HCT116 (cell line): Measurements from ENCODE around the gene CAPS. TPM values are rescaled to one million over a fixed set of nuclear protein-coding genes. Genes with fewer than 3 reads are reported as not detected.

Experiments
- ATAC-seq: fragments of 200-7000 bp; cut with Tn5 transposase; 2 replicates; pipeline ENCODE4 v1.9.1; 2020; ENCODE audit warnings: mild to moderate bottlenecking, moderate library complexity
- BruUV-seq: library from RNA; stranded (reverse); fragments of 400-500 nt; replicated peaks from 2 replicates; lab custom pipeline; 2021; lab: Mats Ljungman, UMichigan
- CTCF ChIA-PET: fragments of 300-600 bp; sonication (Branson Sonifier 250); formaldehyde crosslinking; loops from one replicate; lab custom pipeline; 2021; ENCODE audit warnings: antibody characterized with exemption; lab: Charles Lee
- POLR2A ChIA-PET: fragments of 300-600, 350-600 bp; sonication (Branson Sonifier 250); formaldehyde crosslinking; loops from one replicate; lab custom pipeline; 2021; ENCODE audit warnings: antibody characterized with exemption; lab: Charles Lee
- RAD21 ChIA-PET, 2 experiments: fragments of 300-600 bp; sonication (Branson Sonifier 250); formaldehyde crosslinking; loops; one replicate each; lab custom pipeline; 2023; ENCODE audit warnings: low total read pairs in 2 of 2; ENCODE audit not compliant: uncharacterized antibody in 2 of 2, unreplicated experiment in 2 of 2, low non-redundant PET in 1 of 2; lab: Charles Lee
- DNase-seq: peaks from one replicate; pipeline ENCODE4 v3.0.0-alpha.2; 2010; ENCODE audit warnings: low read depth, low spot score
- H2AFZ ChIP-seq: fragments of 200-600 bp; shearing (Covaris generic), sonication (generic); 2 replicates; pipeline ENCODE4 v1.6.1; 2017; ENCODE audit warnings: low read depth, mixed run types, mixed read lengths, antibody characterized with exemption, low read length; ENCODE audit not compliant: poor library complexity, severe bottlenecking
- H3K27ac ChIP-seq: 2 replicates; pipeline ENCODE4 v1.5.1; 2012; ENCODE audit warnings: low read depth, low read length
- H3K27me3 ChIP-seq: fragments of 200-600 bp; sonication (generic); 2 replicates; pipeline ENCODE4 v1.6.1; 2016; ENCODE audit warnings: mixed run types, low read length, mixed read lengths; ENCODE audit not compliant: insufficient read depth
- H3K36me3 ChIP-seq, 2 experiments: fragments of 200-500 bp in 1 of 2; fragments of 200-600 bp in 1 of 2; sonication (Bioruptor generic) in 1 of 2; sonication (generic) in 1 of 2; 2 replicates each; pipeline versions ENCODE4 v1.5.1 to v1.6.1; 2014 to 2016; ENCODE audit warnings: low read length in 2 of 2, inconsistent platforms in 1 of 2, mixed read lengths in 1 of 2, mixed run types in 1 of 2; ENCODE audit not compliant: insufficient read depth in 2 of 2, control insufficient read depth in 1 of 2
- H3K4me1 ChIP-seq, 2 experiments: fragments of 200-600 bp in 1 of 2; sonication (generic) in 1 of 2; 2 replicates each; pipeline versions ENCODE4 v1.5.1 to v1.6.1; 2012 to 2017; ENCODE audit warnings: low read length in 2 of 2, inconsistent platforms in 1 of 2, mild to moderate bottlenecking in 1 of 2, mixed read lengths in 1 of 2, mixed run types in 1 of 2, moderate library complexity in 1 of 2; ENCODE audit not compliant: insufficient read depth in 2 of 2, control insufficient read depth in 1 of 2
- H3K4me2 ChIP-seq: fragments of 200-600 bp; sonication (generic); 2 replicates; pipeline ENCODE4 v1.6.1; 2017; ENCODE audit warnings: mixed run types, low read length, mixed read lengths
- H3K4me3 ChIP-seq, 2 experiments: fragments of 200-600 bp in 1 of 2; sonication (generic) in 1 of 2; replicated peaks in 1 of 2; 2 replicates each; pipeline ENCODE4 v1.5.1; 2011 to 2016; ENCODE audit warnings: low read length in 2 of 2, control low read depth in 1 of 2, low read depth in 1 of 2, mild to moderate bottlenecking in 1 of 2, mixed read lengths in 1 of 2, mixed run types in 1 of 2
- H3K79me2 ChIP-seq: fragments of 200-600 bp; sonication (generic); 2 replicates; pipeline ENCODE4 v1.6.1; 2017; ENCODE audit warnings: mild to moderate bottlenecking, mixed run types, low read length, moderate library complexity, mixed read lengths; ENCODE audit not compliant: insufficient read depth
- H3K9ac ChIP-seq: fragments of 200-600 bp; sonication (generic); 2 replicates; pipeline ENCODE4 v1.6.1; 2016; ENCODE audit warnings: low read length, mixed read lengths
- H3K9me2 ChIP-seq: fragments of 200-600 bp; sonication (generic), shearing (Covaris generic); 2 replicates; pipeline ENCODE4 v1.6.1; 2017; ENCODE audit warnings: mixed run types, mild to moderate bottlenecking, moderate library complexity; ENCODE audit not compliant: insufficient read depth
- H3K9me3 ChIP-seq, 2 experiments: fragments of 200-500 bp in 1 of 2; fragments of 200-600 bp in 1 of 2; sonication (Bioruptor generic) in 1 of 2; sonication (generic) in 1 of 2; 2 replicates each; pipeline ENCODE4 v1.6.1; 2014 to 2017; ENCODE audit warnings: low read length in 2 of 2, mixed read lengths in 2 of 2, inconsistent platforms in 1 of 2, low read depth in 1 of 2, mild to moderate bottlenecking in 1 of 2, mixed run types in 1 of 2, moderate library complexity in 1 of 2; ENCODE audit not compliant: control insufficient read depth in 1 of 2, insufficient read depth in 1 of 2
- H4K20me1 ChIP-seq: fragments of 200-600 bp; sonication (generic), shearing (Covaris generic); 2 replicates; pipeline ENCODE4 v1.6.1; 2017; ENCODE audit warnings: mixed run types, mild to moderate bottlenecking, moderate library complexity; ENCODE audit not compliant: insufficient read depth
- CTCF ChIP-seq, 3 experiments: fragments of 200-600 bp in 1 of 3; sonication (generic) in 1 of 3; IDR thresholded peaks in 2 of 3; conservative IDR thresholded peaks in 1 of 3; 2 replicates each; pipeline ENCODE4 v1.5.1; 2012 to 2017; ENCODE audit warnings: low read depth in 2 of 3, low read length in 2 of 3, antibody characterized with exemption in 1 of 3, borderline replicate concordance in 1 of 3, control low read depth in 1 of 3, mild to moderate bottlenecking in 1 of 3, mixed read lengths in 1 of 3, mixed run types in 1 of 3, moderate library complexity in 1 of 3; ENCODE audit not compliant: insufficient read depth in 1 of 3
- EGR1 ChIP-seq: IDR thresholded peaks from 2 replicates; pipeline ENCODE4 v1.6.1; 2012; ENCODE audit warnings: low read depth
- EZH2 ChIP-seq: fragments of 200-600 bp; sonication (generic); IDR thresholded peaks from 2 replicates; pipeline ENCODE4 v1.6.1; 2017; ENCODE audit warnings: antibody characterized with exemption, mixed run types
- EZH2phosphoT487 ChIP-seq: fragments of 200-600 bp; IDR thresholded peaks from 2 replicates; pipeline ENCODE4 v1.6.1; 2018; ENCODE audit warnings: antibody characterized with exemption, borderline replicate concordance
- JUND ChIP-seq: IDR thresholded peaks from 2 replicates; pipeline ENCODE4 v1.6.1; 2012
- POLR2A ChIP-seq: IDR thresholded peaks from 2 replicates; pipeline ENCODE4 v1.7.0; 2011; ENCODE audit warnings: borderline replicate concordance; ENCODE audit not compliant: insufficient read depth, insufficient read length; ENCODE audit errors: extremely low read depth
- SIN3A ChIP-seq: IDR thresholded peaks from 2 replicates; pipeline ENCODE4 v1.6.1; 2012; ENCODE audit warnings: low read depth
- SRF ChIP-seq: IDR thresholded peaks from 2 replicates; pipeline ENCODE4 v1.6.1; 2012; ENCODE audit warnings: low read depth
- YY1 ChIP-seq: IDR thresholded peaks from 2 replicates; pipeline ENCODE4 v1.6.1; 2011; ENCODE audit warnings: low read length, low read depth, moderate library complexity, mild to moderate bottlenecking; ENCODE audit not compliant: insufficient replicate concordance; ENCODE audit errors: extremely low read depth
- ZNF274 ChIP-seq: fragments of 200-500 bp; sonication (Bioruptor generic); IDR thresholded peaks from 2 replicates; pipeline ENCODE4 v1.6.1; 2014; ENCODE audit warnings: mild to moderate bottlenecking, low read depth, low read length, inconsistent platforms
- intact Hi-C: fragments of 100-400 bp; cut with micrococcal nuclease; formaldehyde crosslinking; loops from 2 replicates; pipeline ENCODE4 v1.10.0; 2022
- total RNA-seq: library from RNA; stranded (reverse); gene quantifications from one replicate; pipeline ENCODE4 v1.2.1, GENCODE V29; 2021; ENCODE audit not compliant: unreplicated experiment
- TF ChIP-seq, protein P1 (sequence below): IDR thresholded peaks from 2 replicates; pipeline ENCODE4 v1.6.1; 2012
- TF ChIP-seq, protein P2 (sequence below): IDR thresholded peaks from 2 replicates; pipeline ENCODE4 v1.6.1; 2011; ENCODE audit warnings: mild to moderate bottlenecking, low read length, moderate library complexity; ENCODE audit not compliant: insufficient replicate concordance; ENCODE audit errors: extremely low read depth

Gene CAPS
- total RNA-seq, 1 experiment from 2014 or later = 2.5 TPM

GRCh38 chr19:5952193-5953029 is 38.4 kb downstream of the CAPS start:
- no TSS peak for BruUV-seq
- ATAC-seq (no peak), DNase-seq (no peak)
- CTCF ChIA-PET = interaction anchor here (2.1 kb wide), 1 partner anchor 16 kb away, joined by 7 read pairs; no protein-coding TSS in a partner anchor
- Histone ChIP-seq H3K9ac (no peak overlapping the region), H3K9me3 (no peaks in the 10 kb centered on the region), H3K4me3 (no peak overlapping the region), H3K27me3 (no peaks in the 10 kb centered on the region), H2AFZ (no peak overlapping the region), H3K36me3 (peaks cover 0 to 17% of the 10 kb centered on the region in 2 experiments; a peak in 1 of 4 replicates), H3K9me2 (no peaks in the 10 kb centered on the region), H3K4me2 (no peak overlapping the region), H3K4me1 (0 out of 4 replicates have a peak, but pooled peaks cover 0 to 2% of the 10 kb centered on the region in 2 experiments), H4K20me1 (peaks cover 15% of the 10 kb centered on the region; the same call in 1 of the 2 replicates), H3K27ac (no peak overlapping the region), H3K79me2 (peaks cover 97% of the 10 kb centered on the region)
- no peak for TF ChIP-seq POLR2A
- TF ChIP-seq JUND = no peak
- RAD21 ChIA-PET = no interaction called here
- POLR2A ChIA-PET = no interaction called here
- intact Hi-C loops = no loop called here

DNA sequence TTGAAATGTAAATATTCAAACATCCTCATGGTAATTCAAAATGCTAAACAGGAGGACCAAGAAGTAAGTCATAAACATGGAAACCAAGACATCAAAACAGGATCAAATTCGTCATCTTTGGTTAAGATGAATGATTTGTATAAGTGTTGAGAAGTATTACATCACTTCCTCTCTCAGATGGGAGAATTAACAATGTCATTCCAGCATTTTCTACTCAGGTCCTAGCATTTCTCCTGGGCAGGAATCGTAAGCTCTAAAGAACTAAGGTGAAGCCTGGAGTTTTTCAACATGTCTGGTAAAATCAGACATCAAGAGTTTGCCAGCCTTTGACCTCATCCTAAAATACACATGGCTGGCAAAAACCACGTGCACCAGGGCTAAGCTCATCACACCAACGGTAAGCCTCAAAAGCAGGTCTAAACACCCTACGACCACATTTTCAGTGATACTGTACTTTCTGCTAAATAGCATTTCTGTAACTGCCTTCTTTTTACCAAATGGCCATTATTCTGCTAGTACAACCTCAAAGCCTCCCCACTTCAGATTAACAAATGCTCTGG is 39.1 kb downstream of the CAPS start:
- Histone ChIP-seq H3K36me3 (peaks cover 0 to 17% of the 10 kb centered on the region in 2 experiments; a peak in 1 of 4 replicates), H2AFZ (no peak overlapping the region), H3K9me2 (no peaks in the 10 kb centered on the region), H3K79me2 (peaks cover 97% of the 10 kb centered on the region), H3K4me2 (no peak overlapping the region), H3K4me3 (no peak overlapping the region), H3K9ac (no peak overlapping the region), H3K27me3 (no peaks in the 10 kb centered on the region), H4K20me1 (peaks cover 15% of the 10 kb centered on the region; the same call in 1 of the 2 replicates), H3K4me1 (0 out of 4 replicates have a peak, but pooled peaks cover 0 to 2% of the 10 kb centered on the region in 2 experiments), H3K27ac (no peak overlapping the region), H3K9me3 (no peaks in the 10 kb centered on the region)
- intact Hi-C loops = no loop called here
- RAD21 ChIA-PET = no interaction called here
- POLR2A ChIA-PET = no interaction called here
- ATAC-seq (no peak), DNase-seq (no peak)
- BruUV-seq = no TSS peak
- CTCF ChIA-PET = interaction anchor here (2.1 kb wide), 1 partner anchor 15 kb away, joined by 7 read pairs; no protein-coding TSS in a partner anchor
- TF ChIP-seq ZNF274 (no peak), EGR1 (no peak), EZH2phosphoT487 (no peak), CTCF (IDR thresholded peaks at IDR 0.05 in 2 of 3, conservative IDR thresholded peaks at IDR 0.05 in 1 of 3; ENCODE audit: borderline replicate concordance in 1 of 3, insufficient read depth in 1 of 3, low read depth in 2 of 3, low read length in 2 of 3) (no peak), JUND (no peak), SRF (no peak), SIN3A (no peak), POLR2A (no peak), EZH2 (no peak), YY1 (no peak)
- TF ChIP-seq, protein P1, sequence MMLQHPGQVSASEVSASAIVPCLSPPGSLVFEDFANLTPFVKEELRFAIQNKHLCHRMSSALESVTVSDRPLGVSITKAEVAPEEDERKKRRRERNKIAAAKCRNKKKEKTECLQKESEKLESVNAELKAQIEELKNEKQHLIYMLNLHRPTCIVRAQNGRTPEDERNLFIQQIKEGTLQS = no peak
- TF ChIP-seq, protein P2, sequence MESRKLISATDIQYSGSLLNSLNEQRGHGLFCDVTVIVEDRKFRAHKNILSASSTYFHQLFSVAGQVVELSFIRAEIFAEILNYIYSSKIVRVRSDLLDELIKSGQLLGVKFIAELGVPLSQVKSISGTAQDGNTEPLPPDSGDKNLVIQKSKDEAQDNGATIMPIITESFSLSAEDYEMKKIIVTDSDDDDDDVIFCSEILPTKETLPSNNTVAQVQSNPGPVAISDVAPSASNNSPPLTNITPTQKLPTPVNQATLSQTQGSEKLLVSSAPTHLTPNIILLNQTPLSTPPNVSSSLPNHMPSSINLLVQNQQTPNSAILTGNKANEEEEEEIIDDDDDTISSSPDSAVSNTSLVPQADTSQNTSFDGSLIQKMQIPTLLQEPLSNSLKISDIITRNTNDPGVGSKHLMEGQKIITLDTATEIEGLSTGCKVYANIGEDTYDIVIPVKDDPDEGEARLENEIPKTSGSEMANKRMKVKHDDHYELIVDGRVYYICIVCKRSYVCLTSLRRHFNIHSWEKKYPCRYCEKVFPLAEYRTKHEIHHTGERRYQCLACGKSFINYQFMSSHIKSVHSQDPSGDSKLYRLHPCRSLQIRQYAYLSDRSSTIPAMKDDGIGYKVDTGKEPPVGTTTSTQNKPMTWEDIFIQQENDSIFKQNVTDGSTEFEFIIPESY = no peak
